Measurements from ENCODE around the gene RNF141.

GRCh38 chr11:10478574-10479550 is 62.1 kb downstream of the RNF141 start:
- TF ChIP-seq CTCF (IDR thresholded peaks at IDR 0.05; ENCODE audit: borderline replicate concordance, extremely low read depth, low read length, poor library complexity, severe bottlenecking) (no peak), EZH2 (IDR thresholded peaks at IDR 0.05; ENCODE audit: borderline replicate concordance, low read depth, low read length, severe bottlenecking) (no peak)
